Liver (tissue), 9 donors: Measurements from ENCODE around the gene HNRNPL. TPM values are rescaled to one million over a fixed set of nuclear protein-coding genes. Genes with fewer than 3 reads are reported as not detected.

Experiments
- DNase-seq: peaks from one replicate; pipeline ENCODE4 v3.0.0-alpha.2; 2017; ENCODE audit warnings: low spot score
- H3K27ac ChIP-seq, 2 donors: one replicate each; pipeline ENCODE4 v1.7.0; 2013; ENCODE audit warnings: inconsistent platforms in 2 of 2, low read length in 2 of 2, control low read depth in 1 of 2, low read depth in 1 of 2, mild to moderate bottlenecking in 1 of 2
- H3K27me3 ChIP-seq, 4 donors: one replicate each; pipeline versions ENCODE4 v1.6.1 to v1.7.0; 2013; ENCODE audit warnings: low read length in 3 of 4, inconsistent platforms in 1 of 4, mild to moderate bottlenecking in 1 of 4, moderate library complexity in 1 of 4; ENCODE audit not compliant: control insufficient read depth in 4 of 4, insufficient read depth in 4 of 4
- H3K36me3 ChIP-seq, 4 donors: one replicate each; pipeline versions ENCODE4 v1.6.1 to v1.7.0; 2013; ENCODE audit warnings: low read length in 3 of 4, mild to moderate bottlenecking in 3 of 4, low read depth in 1 of 4, moderate library complexity in 1 of 4; ENCODE audit not compliant: control insufficient read depth in 4 of 4, insufficient read depth in 3 of 4
- H3K4me1 ChIP-seq, 4 donors: one replicate each; pipeline versions ENCODE4 v1.6.1 to v1.7.0; 2013; ENCODE audit warnings: low read length in 3 of 4, mild to moderate bottlenecking in 3 of 4, moderate library complexity in 1 of 4; ENCODE audit not compliant: control insufficient read depth in 4 of 4, insufficient read depth in 4 of 4
- H3K4me3 ChIP-seq, 3 donors: one replicate each; pipeline versions ENCODE4 v1.6.1 to v1.7.0; 2013; ENCODE audit warnings: low read length in 3 of 3, control low read depth in 1 of 3, low read depth in 1 of 3, mild to moderate bottlenecking in 1 of 3
- H3K9ac ChIP-seq, 2 donors: one replicate each; pipeline ENCODE4 v1.7.0; 2013; ENCODE audit warnings: low read length in 2 of 2, mild to moderate bottlenecking in 2 of 2, moderate library complexity in 2 of 2, control low read depth in 1 of 2, low read depth in 1 of 2
- H3K9me3 ChIP-seq, 4 donors: one replicate each; pipeline versions ENCODE4 v1.6.1 to v1.7.0; 2013; ENCODE audit warnings: low read length in 3 of 4; ENCODE audit not compliant: control insufficient read depth in 4 of 4
- ATF3 ChIP-seq: IDR thresholded peaks from 2 replicates; pipeline ENCODE4 v1.6.1; 2016; ENCODE audit warnings: antibody characterized with exemption
- EGR1 ChIP-seq, 2 donors: IDR thresholded peaks; 2 replicates each; pipeline ENCODE4 v1.6.1; 2016 to 2018; ENCODE audit warnings: antibody characterized with exemption in 2 of 2, low read depth in 2 of 2
- FOXA2 ChIP-seq: IDR thresholded peaks from 2 replicates; pipeline ENCODE4 v1.6.1; 2016; ENCODE audit warnings: antibody characterized with exemption
- HNF4A ChIP-seq, 2 donors: conservative IDR thresholded peaks; 2 replicates each; pipeline ENCODE4 v1.6.1; 2016; ENCODE audit warnings: antibody characterized with exemption in 2 of 2, mild to moderate bottlenecking in 2 of 2
- HNF4G ChIP-seq: IDR thresholded peaks from 2 replicates; pipeline ENCODE4 v1.6.1; 2016; ENCODE audit warnings: antibody characterized with exemption
- JUND ChIP-seq, 2 donors: IDR thresholded peaks; 2 replicates each; pipeline ENCODE4 v1.6.1; 2016; ENCODE audit warnings: antibody characterized with exemption in 2 of 2
- NR2F2 ChIP-seq: IDR thresholded peaks from 2 replicates; pipeline ENCODE4 v1.6.1; 2016; ENCODE audit warnings: antibody characterized with exemption
- REST ChIP-seq: IDR thresholded peaks from 2 replicates; pipeline ENCODE4 v1.6.1; 2016; ENCODE audit warnings: antibody characterized with exemption, mild to moderate bottlenecking
- RXRA ChIP-seq, 2 donors: IDR thresholded peaks; 2 replicates each; pipeline ENCODE4 v1.6.1; 2017 to 2018; ENCODE audit warnings: antibody characterized with exemption in 2 of 2, mild to moderate bottlenecking in 1 of 2
- TAF1 ChIP-seq: conservative IDR thresholded peaks from 2 replicates; pipeline ENCODE4 v1.6.1; 2016; ENCODE audit warnings: antibody characterized with exemption, mild to moderate bottlenecking
- YY1 ChIP-seq: IDR thresholded peaks from 2 replicates; pipeline ENCODE4 v1.6.1; 2016; ENCODE audit warnings: antibody characterized with exemption, mild to moderate bottlenecking
- ZBTB33 ChIP-seq: IDR thresholded peaks from 2 replicates; pipeline ENCODE4 v1.6.1; 2016; ENCODE audit warnings: antibody characterized with exemption
- WGBS: extraction: QIAGEN DNeasy Blood & Tissue Kit; methylation state at CpG from one replicate; pipeline ENCODE4 v1.1.7; 2013; 5-methylcytosine and 5-hydroxymethylcytosine counted together
- polyA plus RNA-seq, 2 donors: library from polyadenylated mRNA; stranded (reverse) in 1 of 2; unstranded in 1 of 2; fragments of 200-250 nt in 1 of 2; fragments of >200 nt in 1 of 2; fragmentation: Nextera tagmentation in 1 of 2; extraction: Ambion mirVana in 1 of 2; gene quantifications; one replicate each; pipeline versions ENCODE4 v1.2.1 to v1.2.3, GENCODE V29; 2013 to 2015
- total RNA-seq, 2 donors: library from RNA; depleted of rRNA; stranded (reverse); fragments of >200 nt; gene quantifications; one replicate each; pipeline ENCODE4 v1.2.3, GENCODE V29; 2014
- donor health status: healthy.
- donor health status: healthy.
- donor health status: healthy.
- donor health status: healthy.
- donor health status: healthy.

Gene HNRNPL
- total and polyA plus RNA-seq, 4 donors = 50.4 to 166 (median 95.6) TPM

DNA sequence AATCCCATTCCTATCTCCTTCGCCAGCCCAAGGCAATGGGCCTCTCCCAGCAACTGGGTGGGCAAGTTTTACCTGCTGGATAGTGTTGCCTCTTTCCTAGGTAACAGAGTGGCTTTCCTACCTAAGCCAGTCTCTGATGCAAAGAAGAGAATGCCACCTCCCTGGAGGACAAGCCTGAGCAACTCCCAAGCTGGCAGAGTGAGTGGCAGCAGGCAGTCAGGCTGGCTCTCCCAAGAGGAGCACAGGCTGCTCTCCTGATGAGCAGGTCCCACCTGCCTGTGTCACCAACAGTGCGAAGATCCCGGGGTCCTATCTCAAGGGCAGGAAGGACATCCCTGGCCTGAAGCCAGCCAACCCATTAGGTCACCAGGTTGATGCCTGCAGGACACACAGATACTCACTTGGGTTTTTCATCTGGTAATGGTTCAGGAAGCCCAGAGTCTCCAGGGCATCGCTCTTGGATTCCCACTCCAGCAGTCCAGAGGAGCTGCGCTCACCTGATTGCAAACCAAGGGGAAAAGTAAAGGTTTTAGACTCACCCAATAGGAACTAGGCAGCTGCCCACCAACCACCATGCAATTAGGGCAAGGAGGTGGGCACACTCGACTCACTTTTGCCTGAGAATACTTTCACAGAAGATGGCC, 12.7 kb downstream of the HNRNPL start:
- H3K27ac ChIP-seq = peak overlapping the region; percentile 29 to 36
- TF ChIP-seq HNF4A (conservative IDR thresholded peaks at IDR 0.05) (no peak), FOXA2 (no peak), EGR1 (IDR thresholded peaks at IDR 0.05; ENCODE audit: low read depth in 2 of 2) (no peak), RXRA (IDR thresholded peaks at IDR 0.05) (no peak)
- no peaks in the 10 kb centered on the region for H3K9me3 ChIP-seq
- DNase-seq = no peak
- H3K4me3 ChIP-seq = no peak overlapping the region
- H3K36me3 ChIP-seq = peaks cover 15 to 51% (median 49%) of the 10 kb centered on the region in 4 donors
- 66% methylated on average over 6 of the region's 6 CpGs for WGBS
- H3K9ac ChIP-seq = no peak overlapping the region
- H3K27me3 ChIP-seq = no peaks in the 10 kb centered on the region
- peaks cover 13 to 68% (median 59%) of the 10 kb centered on the region in 4 donors for H3K4me1 ChIP-seq

DNA sequence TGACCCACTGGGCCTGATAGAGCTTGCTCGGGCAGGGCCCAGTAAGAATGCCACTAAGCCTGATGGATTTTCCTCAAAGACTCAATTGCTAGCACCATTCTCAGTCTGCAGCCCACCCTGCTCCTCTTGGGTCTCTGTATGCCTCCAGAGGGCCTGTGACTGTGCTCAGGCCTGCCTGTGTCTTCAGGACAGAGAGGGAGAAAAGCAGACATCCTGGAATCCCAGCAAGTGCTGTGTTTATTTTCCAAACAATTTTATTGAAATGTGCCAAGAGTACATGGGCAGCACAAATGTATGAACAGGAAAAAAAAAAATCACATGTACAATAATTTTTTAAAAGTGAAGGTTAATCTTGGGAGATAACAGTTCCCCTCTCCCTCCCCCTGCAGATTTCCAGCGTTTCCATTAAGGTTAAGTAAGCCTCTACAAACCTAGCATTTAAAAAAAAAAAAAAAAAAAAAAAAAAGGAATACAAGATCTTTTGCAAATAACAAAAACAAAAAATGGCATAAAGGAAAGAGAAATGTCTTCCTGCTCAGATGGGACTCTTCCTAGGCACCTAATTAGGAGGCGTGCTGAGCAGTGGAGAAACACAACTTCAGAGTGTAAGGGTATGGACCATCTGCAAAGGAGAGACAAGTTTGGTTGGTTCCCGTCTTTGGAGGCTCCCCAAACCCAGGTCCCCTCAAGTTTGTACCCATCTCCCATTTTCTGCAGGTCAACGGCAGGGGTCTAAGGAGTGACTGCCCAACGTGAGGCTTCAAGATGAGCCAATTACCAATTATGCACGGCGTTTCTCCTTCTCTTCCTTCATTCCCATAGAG, 13.4 kb downstream of the HNRNPL start:
- peaks cover 13 to 64% (median 54%) of the 10 kb centered on the region in 4 donors for H3K4me1 ChIP-seq
- H3K9me3 ChIP-seq = no peaks in the 10 kb centered on the region
- no peak for DNase-seq
- no peak overlapping the region for H3K4me3 ChIP-seq
- peak overlapping the region; percentile 69 to 73 for H3K27ac ChIP-seq
- 82% methylated on average over 8 of the region's 8 CpGs for WGBS
- H3K27me3 ChIP-seq = no peaks in the 10 kb centered on the region
- peaks cover 15 to 47% (median 44%) of the 10 kb centered on the region in 4 donors for H3K36me3 ChIP-seq
- TF ChIP-seq TAF1 (no peak), REST (no peak), NR2F2 (no peak), ATF3 (no peak), YY1 (no peak), JUND (IDR thresholded peaks at IDR 0.05) (no peak), FOXA2 (no peak), HNF4G (no peak), HNF4A (conservative IDR thresholded peaks at IDR 0.05) (no peak), ZBTB33 (no peak), RXRA (IDR thresholded peaks at IDR 0.05) (no peak)
- no peak overlapping the region for H3K9ac ChIP-seq
